HCT116 (cell line): Measurements from ENCODE around the gene CSGALNACT2. TPM values are rescaled to one million over a fixed set of nuclear protein-coding genes. Genes with fewer than 3 reads are reported as not detected.

Source experiments
- ATAC-seq: fragments of 200-7000 bp; cut with Tn5 transposase; 2 replicates; pipeline ENCODE4 v1.9.1; 2020; ENCODE audit warnings: mild to moderate bottlenecking, moderate library complexity
- BruUV-seq: library from RNA; stranded (reverse); fragments of 400-500 nt; replicated peaks from 2 replicates; lab custom pipeline; 2021; lab: Mats Ljungman, UMichigan
- CTCF ChIA-PET: fragments of 300-600 bp; sonication (Branson Sonifier 250); formaldehyde crosslinking; loops from one replicate; lab custom pipeline; 2021; ENCODE audit warnings: antibody characterized with exemption; lab: Charles Lee
- POLR2A ChIA-PET: fragments of 300-600, 350-600 bp; sonication (Branson Sonifier 250); formaldehyde crosslinking; loops from one replicate; lab custom pipeline; 2021; ENCODE audit warnings: antibody characterized with exemption; lab: Charles Lee
- RAD21 ChIA-PET, 2 experiments: fragments of 300-600 bp; sonication (Branson Sonifier 250); formaldehyde crosslinking; loops; one replicate each; lab custom pipeline; 2023; ENCODE audit warnings: low total read pairs in 2 of 2; ENCODE audit not compliant: uncharacterized antibody in 2 of 2, unreplicated experiment in 2 of 2, low non-redundant PET in 1 of 2; lab: Charles Lee
- DNase-seq: peaks from one replicate; pipeline ENCODE4 v3.0.0-alpha.2; 2010; ENCODE audit warnings: low read depth, low spot score
- H2AFZ ChIP-seq: fragments of 200-600 bp; shearing (Covaris generic), sonication (generic); 2 replicates; pipeline ENCODE4 v1.6.1; 2017; ENCODE audit warnings: low read depth, mixed run types, mixed read lengths, antibody characterized with exemption, low read length; ENCODE audit not compliant: poor library complexity, severe bottlenecking
- H3K27ac ChIP-seq: 2 replicates; pipeline ENCODE4 v1.5.1; 2012; ENCODE audit warnings: low read depth, low read length
- H3K27me3 ChIP-seq: fragments of 200-600 bp; sonication (generic); 2 replicates; pipeline ENCODE4 v1.6.1; 2016; ENCODE audit warnings: mixed run types, low read length, mixed read lengths; ENCODE audit not compliant: insufficient read depth
- H3K36me3 ChIP-seq, 2 experiments: fragments of 200-500 bp in 1 of 2; fragments of 200-600 bp in 1 of 2; sonication (Bioruptor generic) in 1 of 2; sonication (generic) in 1 of 2; 2 replicates each; pipeline versions ENCODE4 v1.5.1 to v1.6.1; 2014 to 2016; ENCODE audit warnings: low read length in 2 of 2, inconsistent platforms in 1 of 2, mixed read lengths in 1 of 2, mixed run types in 1 of 2; ENCODE audit not compliant: insufficient read depth in 2 of 2, control insufficient read depth in 1 of 2
- H3K4me1 ChIP-seq, 2 experiments: fragments of 200-600 bp in 1 of 2; sonication (generic) in 1 of 2; 2 replicates each; pipeline versions ENCODE4 v1.5.1 to v1.6.1; 2012 to 2017; ENCODE audit warnings: low read length in 2 of 2, inconsistent platforms in 1 of 2, mild to moderate bottlenecking in 1 of 2, mixed read lengths in 1 of 2, mixed run types in 1 of 2, moderate library complexity in 1 of 2; ENCODE audit not compliant: insufficient read depth in 2 of 2, control insufficient read depth in 1 of 2
- H3K4me2 ChIP-seq: fragments of 200-600 bp; sonication (generic); 2 replicates; pipeline ENCODE4 v1.6.1; 2017; ENCODE audit warnings: mixed run types, low read length, mixed read lengths
- H3K4me3 ChIP-seq, 2 experiments: fragments of 200-600 bp in 1 of 2; sonication (generic) in 1 of 2; replicated peaks in 1 of 2; 2 replicates each; pipeline ENCODE4 v1.5.1; 2011 to 2016; ENCODE audit warnings: low read length in 2 of 2, control low read depth in 1 of 2, low read depth in 1 of 2, mild to moderate bottlenecking in 1 of 2, mixed read lengths in 1 of 2, mixed run types in 1 of 2
- H3K79me2 ChIP-seq: fragments of 200-600 bp; sonication (generic); 2 replicates; pipeline ENCODE4 v1.6.1; 2017; ENCODE audit warnings: mild to moderate bottlenecking, mixed run types, low read length, moderate library complexity, mixed read lengths; ENCODE audit not compliant: insufficient read depth
- H3K9ac ChIP-seq: fragments of 200-600 bp; sonication (generic); 2 replicates; pipeline ENCODE4 v1.6.1; 2016; ENCODE audit warnings: low read length, mixed read lengths
- H3K9me2 ChIP-seq: fragments of 200-600 bp; sonication (generic), shearing (Covaris generic); 2 replicates; pipeline ENCODE4 v1.6.1; 2017; ENCODE audit warnings: mixed run types, mild to moderate bottlenecking, moderate library complexity; ENCODE audit not compliant: insufficient read depth
- H3K9me3 ChIP-seq, 2 experiments: fragments of 200-500 bp in 1 of 2; fragments of 200-600 bp in 1 of 2; sonication (Bioruptor generic) in 1 of 2; sonication (generic) in 1 of 2; 2 replicates each; pipeline ENCODE4 v1.6.1; 2014 to 2017; ENCODE audit warnings: low read length in 2 of 2, mixed read lengths in 2 of 2, inconsistent platforms in 1 of 2, low read depth in 1 of 2, mild to moderate bottlenecking in 1 of 2, mixed run types in 1 of 2, moderate library complexity in 1 of 2; ENCODE audit not compliant: control insufficient read depth in 1 of 2, insufficient read depth in 1 of 2
- H4K20me1 ChIP-seq: fragments of 200-600 bp; sonication (generic), shearing (Covaris generic); 2 replicates; pipeline ENCODE4 v1.6.1; 2017; ENCODE audit warnings: mixed run types, mild to moderate bottlenecking, moderate library complexity; ENCODE audit not compliant: insufficient read depth
- ATF3 ChIP-seq: IDR thresholded peaks from 2 replicates; pipeline ENCODE4 v1.6.1; 2012
- CTCF ChIP-seq, 3 experiments: fragments of 200-600 bp in 1 of 3; sonication (generic) in 1 of 3; IDR thresholded peaks in 2 of 3; conservative IDR thresholded peaks in 1 of 3; 2 replicates each; pipeline ENCODE4 v1.5.1; 2012 to 2017; ENCODE audit warnings: low read depth in 2 of 3, low read length in 2 of 3, antibody characterized with exemption in 1 of 3, borderline replicate concordance in 1 of 3, control low read depth in 1 of 3, mild to moderate bottlenecking in 1 of 3, mixed read lengths in 1 of 3, mixed run types in 1 of 3, moderate library complexity in 1 of 3; ENCODE audit not compliant: insufficient read depth in 1 of 3
- EGR1 ChIP-seq: IDR thresholded peaks from 2 replicates; pipeline ENCODE4 v1.6.1; 2012; ENCODE audit warnings: low read depth
- ELF1 ChIP-seq: IDR thresholded peaks from 2 replicates; pipeline ENCODE4 v1.6.1; 2012; ENCODE audit warnings: low read depth, borderline replicate concordance
- EZH2 ChIP-seq: fragments of 200-600 bp; sonication (generic); IDR thresholded peaks from 2 replicates; pipeline ENCODE4 v1.6.1; 2017; ENCODE audit warnings: antibody characterized with exemption, mixed run types
- EZH2phosphoT487 ChIP-seq: fragments of 200-600 bp; IDR thresholded peaks from 2 replicates; pipeline ENCODE4 v1.6.1; 2018; ENCODE audit warnings: antibody characterized with exemption, borderline replicate concordance
- JUND ChIP-seq: IDR thresholded peaks from 2 replicates; pipeline ENCODE4 v1.6.1; 2012
- POLR2A ChIP-seq: IDR thresholded peaks from 2 replicates; pipeline ENCODE4 v1.7.0; 2011; ENCODE audit warnings: borderline replicate concordance; ENCODE audit not compliant: insufficient read depth, insufficient read length; ENCODE audit errors: extremely low read depth
- POLR2AphosphoS5 ChIP-seq: IDR thresholded peaks from 2 replicates; pipeline ENCODE4 v1.6.1; 2011; ENCODE audit warnings: mild to moderate bottlenecking, low read depth, low read length, moderate library complexity
- RAD21 ChIP-seq: IDR thresholded peaks from 2 replicates; pipeline ENCODE4 v1.6.1; 2012; ENCODE audit warnings: low read depth, mild to moderate bottlenecking
- SP1 ChIP-seq: IDR thresholded peaks from 2 replicates; pipeline ENCODE4 v1.6.1; 2012; ENCODE audit warnings: low read depth
- ZBTB33 ChIP-seq: IDR thresholded peaks from 2 replicates; pipeline ENCODE4 v1.6.1; 2011; ENCODE audit warnings: mild to moderate bottlenecking, low read length, moderate library complexity; ENCODE audit not compliant: insufficient replicate concordance; ENCODE audit errors: extremely low read depth
- ZNF274 ChIP-seq: fragments of 200-500 bp; sonication (Bioruptor generic); IDR thresholded peaks from 2 replicates; pipeline ENCODE4 v1.6.1; 2014; ENCODE audit warnings: mild to moderate bottlenecking, low read depth, low read length, inconsistent platforms
- intact Hi-C: fragments of 100-400 bp; cut with micrococcal nuclease; formaldehyde crosslinking; loops from 2 replicates; pipeline ENCODE4 v1.10.0; 2022
- total RNA-seq: library from RNA; stranded (reverse); gene quantifications from one replicate; pipeline ENCODE4 v1.2.1, GENCODE V29; 2021; ENCODE audit not compliant: unreplicated experiment
- TF ChIP-seq, protein P1 (sequence below): IDR thresholded peaks from 2 replicates; pipeline ENCODE4 v1.6.1; 2012

Gene CSGALNACT2
- total RNA-seq, 1 experiment from 2014 or later = 9.9 TPM

DNA sequence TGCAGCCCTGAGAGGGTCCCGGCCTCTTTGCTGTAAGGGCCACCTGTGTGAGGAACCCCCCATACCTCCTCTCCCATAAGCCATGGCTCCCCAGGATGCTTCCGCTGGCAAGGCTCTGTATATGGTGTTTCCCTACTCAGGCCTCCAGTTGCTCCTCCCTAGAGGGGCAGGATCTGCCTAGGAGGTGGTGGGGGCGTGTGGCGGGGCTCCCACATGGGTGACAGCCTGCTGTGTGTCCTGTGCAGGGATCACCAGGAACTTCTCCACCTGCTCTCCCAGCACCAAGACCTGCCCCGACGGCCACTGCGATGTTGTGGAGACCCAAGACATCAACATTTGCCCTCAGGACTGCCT lies 25.7 kb upstream of the CSGALNACT2 start:
- intact Hi-C loops = no loop called here
- ChIA-PET RAD21 (no interaction called here), CTCF (no interaction called here), POLR2A (no interaction called here)
- no peak for DNase-seq
- H3K9ac ChIP-seq = no peak overlapping the region
- TF ChIP-seq, protein P1, sequence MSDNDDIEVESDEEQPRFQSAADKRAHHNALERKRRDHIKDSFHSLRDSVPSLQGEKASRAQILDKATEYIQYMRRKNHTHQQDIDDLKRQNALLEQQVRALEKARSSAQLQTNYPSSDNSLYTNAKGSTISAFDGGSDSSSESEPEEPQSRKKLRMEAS = no peak
- TF ChIP-seq ZBTB33 (no peak), EGR1 (no peak), ATF3 (no peak), ZNF274 (no peak), EZH2 (no peak), POLR2A (no peak), SP1 (no peak), JUND (no peak), ELF1 (no peak), CTCF (IDR thresholded peaks at IDR 0.05 in 2 of 3, conservative IDR thresholded peaks at IDR 0.05 in 1 of 3; ENCODE audit: borderline replicate concordance in 1 of 3, insufficient read depth in 1 of 3, low read depth in 2 of 3, low read length in 2 of 3) (no peak), POLR2AphosphoS5 (no peak), EZH2phosphoT487 (no peak), RAD21 (no peak)
- H3K4me1 ChIP-seq = no peaks in the 10 kb centered on the region
- no peak overlapping the region for H2AFZ ChIP-seq
- no peaks in the 10 kb centered on the region for H3K36me3 ChIP-seq
- H3K27me3 ChIP-seq = no peaks in the 10 kb centered on the region
- H3K4me2 ChIP-seq = no peak overlapping the region
- BruUV-seq = no TSS peak
- H3K9me3 ChIP-seq = no peaks in the 10 kb centered on the region
- no peak for ATAC-seq
- no peaks in the 10 kb centered on the region for H3K9me2 ChIP-seq
- no peak overlapping the region for H3K4me3 ChIP-seq
- no peaks in the 10 kb centered on the region for H3K79me2 ChIP-seq
- H4K20me1 ChIP-seq = no peaks in the 10 kb centered on the region
- no peak overlapping the region for H3K27ac ChIP-seq
